ENCODE measurements around the gene STPG4.

GRCh38 chr2:47167149-47167548, 12.0 kb upstream of the STPG4 start:
- TF ChIP-seq CTCF (IDR thresholded peaks at IDR 0.05; ENCODE audit: control extremely low read depth in 1 of 3, insufficient read depth in 1 of 3, low read depth in 1 of 3, low read length in 3 of 3), result no peak
- TF ChIP-seq USF2 (IDR thresholded peaks at IDR 0.05; ENCODE audit: low read length), result no peak
- TF ChIP-seq SIN3A (conservative IDR thresholded peaks at IDR 0.05 in 1 of 2, IDR thresholded peaks at IDR 0.05 in 1 of 2; ENCODE audit: low read depth in 1 of 2, low read length in 2 of 2), result no peak
- TF ChIP-seq EP300 (IDR thresholded peaks at IDR 0.05; ENCODE audit: borderline replicate concordance in 1 of 2, low read depth in 2 of 2, low read length in 2 of 2), result no peak
- TF ChIP-seq POLR2A (IDR thresholded peaks at IDR 0.05; ENCODE audit: control extremely low read depth in 1 of 2, low read depth in 2 of 2, low read length in 2 of 2), result no peak

Data from H1 (cell line).